OCI-LY7 (cell line): ENCODE data around the gene VKORC1L1.

Experiments
- CTCF ChIP-seq: fragments of 200-600 bp; sonication (generic); conservative IDR thresholded peaks from 2 replicates; pipeline ENCODE4 v1.5.1; 2014; ENCODE audit warnings: mild to moderate bottlenecking, antibody characterized with exemption, low read length, moderate library complexity, mixed read lengths
- EZH2phosphoT487 ChIP-seq: fragments of 200-600 bp; sonication (generic); IDR thresholded peaks from 2 replicates; pipeline ENCODE4 v1.6.1; 2018; ENCODE audit warnings: low read depth, borderline replicate concordance, mild to moderate bottlenecking, mixed run types, antibody characterized with exemption, low read length, moderate library complexity, mixed read lengths

GRCh38 chr7:65983965-65984658 lies 111.2 kb downstream of the VKORC1L1 start:
- TF ChIP-seq CTCF: no peak
- no peak for TF ChIP-seq EZH2phosphoT487
